Measurements from ENCODE around the gene MYRF. TPM values are rescaled to one million over a fixed set of nuclear protein-coding genes. Genes with fewer than 3 reads are reported as not detected.

The MYRF gene
- total and polyA plus RNA-seq, 2 of the 4 experiments (the other 2 are of a cell fraction), result 1.6 to 10.7 TPM

- Histone ChIP-seq H3K79me1 (ENCODE audit: low read depth in 1 of 2, low read length in 2 of 2) (no peaks in the 10 kb centered on the region), H3K27me3 (ENCODE audit: control insufficient read depth, insufficient read depth, low read length) (peaks cover 17% of the 10 kb centered on the region; the same call in 1 of the 2 replicates), H3K56ac (ENCODE audit: extremely low read depth, insufficient read depth, low read length) (no peak overlapping the region), H2BK5ac (ENCODE audit: low read depth, low read length, poor library complexity, severe bottlenecking) (no peak overlapping the region), H2BK15ac (ENCODE audit: low read depth, low read length) (no peak overlapping the region), H3K18ac (ENCODE audit: low read depth, low read length) (no peak overlapping the region), H4K91ac (ENCODE audit: insufficient read depth, low read depth, low read length) (no peak overlapping the region), H3K14ac (replicated peaks; ENCODE audit: low read depth, low read length) (no peak overlapping the region), H3K4me3 (ENCODE audit: insufficient read depth, low read depth, low read length) (no peak overlapping the region), H3K36me3 (ENCODE audit: control insufficient read depth, insufficient read depth, low read length) (no peaks in the 10 kb centered on the region), H3K27ac (ENCODE audit: insufficient read depth, low read length) (no peak overlapping the region), H3K9me3 (ENCODE audit: control insufficient read depth, insufficient read depth, low read length) (no peaks in the 10 kb centered on the region), H3K9ac (ENCODE audit: low read depth, low read length) (no peak overlapping the region), H2BK120ac (ENCODE audit: low read depth, low read length) (no peak overlapping the region), H3K4ac (ENCODE audit: low read depth, low read length) (no peak overlapping the region), H2AFZ (replicated peaks; ENCODE audit: low read length, poor library complexity) (no peak overlapping the region), H3K23ac (ENCODE audit: low read depth, low read length) (no peak overlapping the region), H4K20me1 (ENCODE audit: insufficient read depth, low read length) (no peaks in the 10 kb centered on the region), H2BK20ac (ENCODE audit: low read depth, low read length) (no peak overlapping the region), H4K5ac (ENCODE audit: low read depth, low read length) (no peak overlapping the region), H3K4me1 (ENCODE audit: control insufficient read depth, insufficient read depth, low read length) (peaks cover 1% of the 10 kb centered on the region; the same call in 1 of the 2 replicates), H2AK9ac (replicated peaks; ENCODE audit: low read depth, low read length, poor library complexity) (no peak overlapping the region), H3K4me2 (ENCODE audit: low read depth, low read length) (no peak overlapping the region), H3K9me1 (ENCODE audit: insufficient read depth, low read length) (no peaks in the 10 kb centered on the region), H2AK5ac (ENCODE audit: low read depth, low read length) (no peak overlapping the region), H4K8ac (ENCODE audit: low read depth in 2 of 2, low read length in 2 of 2) (no peak overlapping the region)
- intact Hi-C loops (cut with micrococcal nuclease), result no loop called here
- in situ Hi-C loops (cut with MboI; ENCODE audit: low sequenced_read_pairs), result no loop called here
- no peak for ATAC-seq (ENCODE audit: low read depth)
- ChIA-PET CTCF (no interaction called here), POLR2A (ENCODE audit: unreplicated experiment) (no interaction called here)
- no peak for DNase-seq
- TF ChIP-seq SMC3 (IDR thresholded peaks at IDR 0.05; ENCODE audit: low read depth, low read length) (no peak), FOS (IDR thresholded peaks at IDR 0.05; ENCODE audit: low read depth, low read length) (no peak), CEBPB (IDR thresholded peaks at IDR 0.05; ENCODE audit: low read depth, low read length) (no peak), MXI1 (IDR thresholded peaks at IDR 0.05; ENCODE audit: borderline replicate concordance, low read depth, low read length) (no peak), RAD21 (IDR thresholded peaks at IDR 0.05; ENCODE audit: low read length) (no peak), RCOR1 (IDR thresholded peaks at IDR 0.05; ENCODE audit: insufficient replicate concordance, low read length) (no peak), RFX5 (IDR thresholded peaks at IDR 0.05; ENCODE audit: low read depth, low read length) (no peak), BHLHE40 (IDR thresholded peaks at IDR 0.05; ENCODE audit: low read depth, low read length) (no peak), NFE2L2 (IDR thresholded peaks at IDR 0.05; ENCODE audit: low read depth, low read length) (no peak), ELK1 (IDR thresholded peaks at IDR 0.05; ENCODE audit: borderline replicate concordance, low read depth, low read length) (no peak), MAZ (IDR thresholded peaks at IDR 0.05; ENCODE audit: borderline replicate concordance, low read depth, low read length) (no peak)
- dilution Hi-C loops (cut with HindIII; ENCODE audit: low sequenced_read_pairs, unreplicated experiment), result no loop called here
- BruUV-seq (replicated peaks), result no TSS peak
- 78% methylated on average over 10 of the region's 15 CpGs; no CpG with 5 or more reads in 1 of the 2 experiments for WGBS, 2 experiments (ENCODE audit: extremely low coverage in 2 of 2, insufficient read length in 1 of 2)
Measured at GRCh38 chr11:61704838-61705237, 47.6 kb upstream of the MYRF start.
